DMS79 (cell line): Measurements from ENCODE around the gene MBP.

Source experiments
- DNase-seq: peaks from one replicate; lab custom pipeline; 2025; lab: John Stamatoyannopoulos, UW

The MBP gene

GRCh38 chr18:77082316-77082955, 50.1 kb downstream of the MBP start:
- DNase-seq = no peak

GRCh38 chr18:77081390-77081778, 51.2 kb downstream of the MBP start:
- DNase-seq = no peak

- no peak for DNase-seq
Measured at GRCh38 chr18:77079954-77080682, 52.5 kb downstream of the MBP start.

GRCh38 chr18:77079088-77079487, 53.5 kb downstream of the MBP start:
- no peak for DNase-seq

- no peak for DNase-seq
Measured at GRCh38 chr18:77078690-77079070, 53.9 kb downstream of the MBP start.

GRCh38 chr18:77077941-77078689, 54.5 kb downstream of the MBP start:
- no peak for DNase-seq

GRCh38 chr18:77077401-77077800, 55.2 kb downstream of the MBP start:
- no peak for DNase-seq

GRCh38 chr18:77076111-77076510, 56.5 kb downstream of the MBP start:
- no peak for DNase-seq

- DNase-seq = no peak
Measured at GRCh38 chr18:77074431-77074830, 58.2 kb downstream of the MBP start.

GRCh38 chr18:77073336-77074093, 59.1 kb downstream of the MBP start:
- no peak for DNase-seq

GRCh38 chr18:77072566-77072965, 60.0 kb downstream of the MBP start:
- DNase-seq = no peak

GRCh38 chr18:77071711-77072292, 60.8 kb downstream of the MBP start:
- no peak for DNase-seq

- DNase-seq = no peak
Measured at GRCh38 chr18:77071061-77071460, 61.5 kb downstream of the MBP start.

- no peak for DNase-seq
Measured at GRCh38 chr18:77070627-77071026, 62.0 kb downstream of the MBP start.

GRCh38 chr18:77069931-77070330, 62.7 kb downstream of the MBP start:
- DNase-seq = no peak

GRCh38 chr18:77069482-77069881, 63.1 kb downstream of the MBP start:
- DNase-seq = no peak

GRCh38 chr18:77068321-77069312, 64.0 kb downstream of the MBP start:
- no peak for DNase-seq

GRCh38 chr18:77067291-77068061, 65.1 kb downstream of the MBP start:
- no peak for DNase-seq

- no peak for DNase-seq
Measured at GRCh38 chr18:77066689-77067088, 65.9 kb downstream of the MBP start.

- no peak for DNase-seq
Measured at GRCh38 chr18:77066101-77066500, 66.5 kb downstream of the MBP start.
